DND-41 (cell line): ENCODE measurements around the gene SMYD4.
A peak's percentile ranks its signal among the peaks of the same experiment; 100 is the strongest.

Source experiments
- ATAC-seq: fragments of 200-7000 bp; cut with Tn5 transposase; 3 replicates; pipeline ENCODE4 v1.9.1; 2021; ENCODE audit warnings: low read depth; ENCODE audit not compliant: insufficient read depth
- DNase-seq: peaks from one replicate; pipeline ENCODE4 v3.0.0-alpha.2; 2020
- H2AFZ ChIP-seq: 2 replicates; pipeline ENCODE4 v1.6.0; 2012; ENCODE audit warnings: low read depth, low read length
- H3K27ac ChIP-seq: 2 replicates; pipeline ENCODE4 v1.5.1; 2012; ENCODE audit warnings: low read length, inconsistent platforms
- H3K27me3 ChIP-seq: fragments of 200-600 bp; sonication (generic); 2 replicates; pipeline ENCODE4 v1.6.0; 2012; ENCODE audit warnings: low read length, mild to moderate bottlenecking, inconsistent platforms; ENCODE audit not compliant: insufficient read depth, poor library complexity
- H3K36me3 ChIP-seq: 2 replicates; pipeline ENCODE4 v1.5.1; 2012; ENCODE audit warnings: low read length, inconsistent platforms; ENCODE audit not compliant: insufficient read depth
- H3K4me1 ChIP-seq: 2 replicates; pipeline ENCODE4 v1.5.1; 2012; ENCODE audit warnings: mild to moderate bottlenecking, low read length; ENCODE audit not compliant: insufficient read depth
- H3K4me2 ChIP-seq: 2 replicates; pipeline ENCODE4 v1.6.0; 2012; ENCODE audit warnings: mild to moderate bottlenecking, moderate library complexity, low read length, inconsistent platforms; ENCODE audit not compliant: insufficient read depth
- H3K4me3 ChIP-seq, 2 experiments: fragments of 200-600 bp in 1 of 2; shearing (Covaris generic) in 1 of 2; 2 replicates each; pipeline ENCODE4 v1.5.1; 2012 to 2016; ENCODE audit warnings: inconsistent platforms in 2 of 2, low read length in 2 of 2, mild to moderate bottlenecking in 2 of 2, low read depth in 1 of 2, moderate library complexity in 1 of 2
- H3K79me2 ChIP-seq: 2 replicates; pipeline ENCODE4 v1.6.0; 2012; ENCODE audit warnings: low read length, inconsistent platforms; ENCODE audit not compliant: insufficient read depth
- H3K9ac ChIP-seq: 2 replicates; pipeline ENCODE4 v1.6.0; 2012; ENCODE audit warnings: low read depth, mild to moderate bottlenecking, inconsistent platforms, low read length, moderate library complexity
- H3K9me3 ChIP-seq: 2 replicates; pipeline ENCODE4 v1.5.1; 2012; ENCODE audit warnings: low read length, moderate library complexity, mild to moderate bottlenecking, inconsistent platforms; ENCODE audit not compliant: insufficient read depth, severe bottlenecking
- H4K20me1 ChIP-seq: 2 replicates; pipeline ENCODE4 v1.6.0; 2012; ENCODE audit warnings: low read length; ENCODE audit not compliant: insufficient read depth
- CTCF ChIP-seq: IDR thresholded peaks from 2 replicates; pipeline ENCODE4 v1.5.1; 2012; ENCODE audit warnings: borderline replicate concordance, low read length, moderate library complexity, mild to moderate bottlenecking; ENCODE audit not compliant: poor library complexity, severe bottlenecking; ENCODE audit errors: extremely low read depth
- EZH2 ChIP-seq: IDR thresholded peaks from 3 replicates; pipeline ENCODE4 v1.6.1; 2012; ENCODE audit warnings: borderline replicate concordance, low read depth, mild to moderate bottlenecking, moderate library complexity, low read length, inconsistent platforms; ENCODE audit not compliant: severe bottlenecking

Gene SMYD4

GRCh38 chr17:1867307-1867706 is 37.6 kb upstream of the SMYD4 start:
- peaks cover 44% of the 10 kb centered on the region for H3K36me3 ChIP-seq
- H4K20me1 ChIP-seq, result peaks cover 9% of the 10 kb centered on the region; the same call in 1 of the 2 replicates
- DNase-seq (no peak), ATAC-seq (no peak)
- peaks cover 45% of the 10 kb centered on the region for H3K4me1 ChIP-seq
- H3K27me3 ChIP-seq, result no peaks in the 10 kb centered on the region
- no peak overlapping the region for H3K9ac ChIP-seq
- no peak for TF ChIP-seq CTCF
- TF ChIP-seq EZH2, result no peak
- H3K27ac ChIP-seq, result no peak overlapping the region
- H2AFZ ChIP-seq, result no peak overlapping the region
- no peak overlapping the region for H3K4me3 ChIP-seq
- no peaks in the 10 kb centered on the region for H3K9me3 ChIP-seq
- peaks cover 17% of the 10 kb centered on the region; the same call in 1 of the 2 replicates for H3K79me2 ChIP-seq
- H3K4me2 ChIP-seq, result no peak overlapping the region

- no peak overlapping the region for H3K27ac ChIP-seq
- H3K4me3 ChIP-seq, result no peak overlapping the region
- DNase-seq (peak; percentile 62), ATAC-seq (0 out of 3 replicates have a peak, but pooled peaks have one; percentile 47)
- peaks cover 26% of the 10 kb centered on the region for H3K4me1 ChIP-seq
- H4K20me1 ChIP-seq, result peaks cover 8% of the 10 kb centered on the region; the same call in 1 of the 2 replicates
- H3K4me2 ChIP-seq, result no peak overlapping the region
- no peak overlapping the region for H3K9ac ChIP-seq
- peaks cover 49% of the 10 kb centered on the region for H3K36me3 ChIP-seq
- H2AFZ ChIP-seq, result no peak overlapping the region
- no peaks in the 10 kb centered on the region for H3K27me3 ChIP-seq
- no peaks in the 10 kb centered on the region for H3K9me3 ChIP-seq
- TF ChIP-seq EZH2 (no peak), CTCF (peak; percentile 68)
- H3K79me2 ChIP-seq, result peaks cover 20% of the 10 kb centered on the region
Measured at GRCh38 chr17:1865252-1866037, 35.7 kb upstream of the SMYD4 start.

- H3K9ac ChIP-seq, result no peak overlapping the region
- no peak overlapping the region for H3K4me3 ChIP-seq
- no peak overlapping the region for H3K27ac ChIP-seq
- H3K4me1 ChIP-seq, result no peaks in the 10 kb centered on the region
- H2AFZ ChIP-seq, result no peak overlapping the region
- ATAC-seq (no peak), DNase-seq (no peak)
- H3K79me2 ChIP-seq, result peaks cover 12% of the 10 kb centered on the region
- no peak for TF ChIP-seq CTCF
- TF ChIP-seq EZH2, result no peak
- peaks cover 3% of the 10 kb centered on the region; the same call in 1 of the 2 replicates for H4K20me1 ChIP-seq
- H3K4me2 ChIP-seq, result no peak overlapping the region
- peaks cover 42% of the 10 kb centered on the region for H3K36me3 ChIP-seq
- H3K9me3 ChIP-seq, result no peaks in the 10 kb centered on the region
- H3K27me3 ChIP-seq, result no peaks in the 10 kb centered on the region
Measured at GRCh38 chr17:1861391-1862010, 31.8 kb upstream of the SMYD4 start.
